Cardiac ventricle fibroblast (primary cell): ENCODE measurements around the gene PYDC2. TPM values are rescaled to one million over a fixed set of nuclear protein-coding genes. Genes with fewer than 3 reads are reported as not detected.

Experiments used
- total RNA-seq: library from RNA; depleted of rRNA; stranded (reverse); fragments of >200 nt; gene quantifications from 2 replicates; pipeline ENCODE4 v1.2.3, GENCODE V29; 2015

Gene PYDC2
- total RNA-seq, result not detected in 2 replicates

DNA sequence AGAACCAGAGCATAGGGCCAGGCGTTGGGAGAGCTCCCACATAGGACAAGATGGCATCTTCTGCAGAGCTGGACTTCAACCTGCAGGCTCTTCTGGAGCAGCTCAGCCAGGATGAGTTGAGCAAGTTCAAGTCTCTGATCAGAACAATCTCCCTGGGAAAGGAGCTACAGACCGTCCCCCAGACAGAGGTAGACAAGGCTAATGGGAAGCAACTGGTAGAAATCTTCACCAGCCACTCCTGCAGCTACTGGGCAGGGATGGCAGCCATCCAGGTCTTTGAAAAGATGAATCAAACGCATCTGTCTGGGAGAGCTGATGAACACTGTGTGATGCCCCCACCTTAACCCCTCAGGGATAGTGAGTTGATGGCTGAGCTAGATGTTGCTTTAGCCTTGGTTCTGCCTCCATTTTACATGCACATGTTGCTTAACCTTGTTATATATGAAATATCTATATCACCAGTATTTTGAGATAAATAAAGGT is at the start of gene PYDC2:
Gene PYDC2, plus strand, starts transcription at position 51 of the 483 bp plus-strand sequence. Its CDS starts 0 bp downstream, at position 51.

Other genes with a start within 250 kb of the PYDC2 start
- 107 and 116 TPM in 2 replicates for gene CCDC50, start 131.8 kb upstream of the PYDC2 start, total RNA-seq
- 1.7 and 6.7 TPM in 2 replicates for gene UTS2B, start 130.6 kb upstream of the PYDC2 start, total RNA-seq